DOHH2 (cell line): ENCODE data around the gene KIAA1328.

Source experiments
- H3F3A ChIP-seq: fragments of 200-600 bp; sonication (generic), shearing (Covaris generic); 2 replicates; pipeline ENCODE4 v1.6.0; 2016; ENCODE audit warnings: antibody characterized with exemption, mild to moderate bottlenecking; ENCODE audit not compliant: control insufficient read depth, insufficient read depth
- H3K27ac ChIP-seq: fragments of 200-600 bp; sonication (generic); 2 replicates; pipeline ENCODE4 v1.5.1; 2014; ENCODE audit warnings: low read depth, mild to moderate bottlenecking, low read length, moderate library complexity
- H3K27me3 ChIP-seq: fragments of 200-600 bp; sonication (generic); 2 replicates; pipeline ENCODE4 v1.6.1; 2014; ENCODE audit warnings: mild to moderate bottlenecking, low read length, mixed read lengths; ENCODE audit not compliant: control insufficient read depth
- H3K36me3 ChIP-seq: fragments of 200-600 bp; sonication (generic); 2 replicates; pipeline ENCODE4 v1.6.1; 2014; ENCODE audit warnings: mild to moderate bottlenecking, low read length, moderate library complexity, mixed read lengths; ENCODE audit not compliant: control insufficient read depth
- H3K4me1 ChIP-seq: fragments of 200-600 bp; sonication (generic); 2 replicates; pipeline ENCODE4 v1.6.1; 2014; ENCODE audit warnings: mild to moderate bottlenecking, low read length, mixed read lengths; ENCODE audit not compliant: control insufficient read depth
- H3K4me2 ChIP-seq: fragments of 200-600 bp; sonication (generic); 2 replicates; pipeline ENCODE4 v1.6.0; 2014; ENCODE audit warnings: mild to moderate bottlenecking, low read length, moderate library complexity
- H3K4me3 ChIP-seq: fragments of 200-600 bp; sonication (generic); 2 replicates; pipeline ENCODE4 v1.5.1; 2014; ENCODE audit warnings: mild to moderate bottlenecking, low read length, mixed read lengths
- H3K79me2 ChIP-seq: fragments of 200-600 bp; sonication (generic); 2 replicates; pipeline ENCODE4 v1.6.1; 2014; ENCODE audit warnings: mild to moderate bottlenecking, low read length, mixed read lengths; ENCODE audit not compliant: control insufficient read depth
- H3K9me2 ChIP-seq: fragments of 200-600 bp; sonication (generic); replicated peaks from 2 replicates; pipeline ENCODE4 v1.6.1; 2014; ENCODE audit warnings: mild to moderate bottlenecking, low read length, mixed read lengths; ENCODE audit not compliant: control insufficient read depth
- H3K9me3 ChIP-seq: fragments of 200-600 bp; sonication (generic); 2 replicates; pipeline ENCODE4 v1.6.1; 2014; ENCODE audit warnings: antibody characterized with exemption, low read length, mixed read lengths; ENCODE audit not compliant: control insufficient read depth, insufficient read depth
- H4K20me1 ChIP-seq: fragments of 200-600 bp; sonication (generic); 2 replicates; pipeline ENCODE4 v1.6.0; 2014; ENCODE audit warnings: low read depth, mild to moderate bottlenecking, antibody characterized with exemption, low read length, moderate library complexity; ENCODE audit not compliant: control insufficient read depth, insufficient read depth
- CTCF ChIP-seq: fragments of 200-600 bp; sonication (generic); IDR thresholded peaks from one replicate; pipeline ENCODE4 v1.5.1; 2014; ENCODE audit warnings: antibody characterized with exemption, mild to moderate bottlenecking, low read depth, low read length; ENCODE audit not compliant: poor library complexity, severe bottlenecking
- EZH2phosphoT487 ChIP-seq: fragments of 200-600 bp; sonication (generic); IDR thresholded peaks from 2 replicates; pipeline ENCODE4 v1.6.1; 2017; ENCODE audit warnings: borderline replicate concordance, mild to moderate bottlenecking, antibody characterized with exemption, low read length, moderate library complexity, mixed read lengths

The KIAA1328 gene

DNA sequence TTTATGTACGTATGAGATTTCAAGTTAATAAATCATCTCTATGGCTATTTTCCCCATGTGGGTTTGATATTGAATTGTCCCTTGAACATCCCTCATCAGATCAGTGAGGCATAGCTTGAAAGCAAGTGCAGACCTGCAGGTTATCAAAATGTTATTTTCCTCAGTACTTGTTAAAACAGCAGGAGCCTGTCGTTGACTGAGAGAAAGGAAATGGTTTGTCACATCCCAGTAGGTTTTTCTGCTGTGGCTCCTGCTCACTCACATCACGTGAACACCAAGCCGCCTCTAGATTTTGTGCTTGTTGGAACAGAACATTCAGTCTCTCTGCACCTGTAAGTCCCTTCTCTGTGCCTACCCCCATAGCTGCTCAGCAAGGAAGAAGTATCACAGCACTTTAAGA, 396.4 kb downstream of the KIAA1328 start:
- H3K27me3 ChIP-seq = no peaks in the 10 kb centered on the region
- no peaks in the 10 kb centered on the region for H3K9me2 ChIP-seq
- no peaks in the 10 kb centered on the region for H3K36me3 ChIP-seq
- H3F3A ChIP-seq = no peaks in the 10 kb centered on the region
- no peak overlapping the region for H3K27ac ChIP-seq
- H3K9me3 ChIP-seq = no peaks in the 10 kb centered on the region
- H3K4me1 ChIP-seq = peaks cover 9% of the 10 kb centered on the region; the same call in 1 of the 2 replicates
- H4K20me1 ChIP-seq = no peaks in the 10 kb centered on the region
- TF ChIP-seq EZH2phosphoT487 (no peak), CTCF (no peak)
- H3K4me2 ChIP-seq = no peak overlapping the region
- H3K79me2 ChIP-seq = no peaks in the 10 kb centered on the region
- no peak overlapping the region for H3K4me3 ChIP-seq

DNA sequence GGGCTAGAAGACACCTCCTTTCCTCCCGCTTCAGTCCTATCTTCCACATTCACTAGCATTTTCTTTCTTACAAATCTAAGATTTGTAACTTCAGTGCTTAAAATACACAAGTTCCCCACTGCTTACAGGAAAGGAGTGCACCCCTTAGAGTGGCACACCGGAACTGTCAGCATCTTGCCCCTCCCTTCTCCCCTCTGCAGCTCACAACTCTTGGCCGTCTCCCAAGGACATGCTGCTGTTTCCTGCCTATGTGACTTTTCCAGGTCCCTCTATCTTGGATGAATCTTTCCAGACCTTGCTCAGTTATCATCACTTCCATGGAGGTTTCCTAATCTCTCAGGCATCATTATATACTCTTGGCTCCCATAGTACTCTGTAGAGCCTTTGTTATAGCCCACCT, 401.8 kb downstream of the KIAA1328 start:
- Histone ChIP-seq H3K27me3 (no peaks in the 10 kb centered on the region), H3K9me3 (no peaks in the 10 kb centered on the region), H3F3A (no peaks in the 10 kb centered on the region), H3K4me2 (no peak overlapping the region), H3K27ac (no peak overlapping the region), H3K79me2 (no peaks in the 10 kb centered on the region), H3K4me1 (no peaks in the 10 kb centered on the region), H4K20me1 (no peaks in the 10 kb centered on the region), H3K4me3 (no peak overlapping the region), H3K36me3 (no peaks in the 10 kb centered on the region), H3K9me2 (no peaks in the 10 kb centered on the region)
- no peak for TF ChIP-seq CTCF
- TF ChIP-seq EZH2phosphoT487 = no peak

DNA sequence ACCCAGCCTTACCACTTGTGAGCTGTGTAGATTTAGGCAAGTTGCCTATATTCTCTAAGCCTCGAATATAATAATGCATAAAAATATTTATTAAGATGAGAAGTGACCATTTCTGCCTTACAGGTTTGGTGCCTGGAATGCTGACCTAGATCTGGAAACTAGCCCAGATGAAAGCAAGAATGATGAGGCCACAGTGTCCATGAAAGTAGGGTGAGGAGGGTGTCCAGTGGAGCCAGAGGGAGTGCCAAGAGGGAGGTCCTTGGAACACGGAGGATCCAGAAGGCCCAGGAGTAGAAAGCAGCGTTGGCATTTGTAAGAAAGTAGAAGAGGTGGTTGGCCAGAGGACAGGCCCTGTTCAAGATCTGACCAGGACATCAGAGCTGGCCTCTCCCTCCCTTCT, 402.3 kb downstream of the KIAA1328 start:
- Histone ChIP-seq H3K9me2 (no peaks in the 10 kb centered on the region), H3K79me2 (no peaks in the 10 kb centered on the region), H3K27me3 (no peaks in the 10 kb centered on the region), H3K9me3 (no peaks in the 10 kb centered on the region), H3K4me1 (no peaks in the 10 kb centered on the region), H3K27ac (no peak overlapping the region), H3K4me2 (no peak overlapping the region), H3K36me3 (no peaks in the 10 kb centered on the region), H3K4me3 (no peak overlapping the region), H4K20me1 (no peaks in the 10 kb centered on the region), H3F3A (no peaks in the 10 kb centered on the region)
- TF ChIP-seq CTCF (no peak), EZH2phosphoT487 (no peak)

DNA sequence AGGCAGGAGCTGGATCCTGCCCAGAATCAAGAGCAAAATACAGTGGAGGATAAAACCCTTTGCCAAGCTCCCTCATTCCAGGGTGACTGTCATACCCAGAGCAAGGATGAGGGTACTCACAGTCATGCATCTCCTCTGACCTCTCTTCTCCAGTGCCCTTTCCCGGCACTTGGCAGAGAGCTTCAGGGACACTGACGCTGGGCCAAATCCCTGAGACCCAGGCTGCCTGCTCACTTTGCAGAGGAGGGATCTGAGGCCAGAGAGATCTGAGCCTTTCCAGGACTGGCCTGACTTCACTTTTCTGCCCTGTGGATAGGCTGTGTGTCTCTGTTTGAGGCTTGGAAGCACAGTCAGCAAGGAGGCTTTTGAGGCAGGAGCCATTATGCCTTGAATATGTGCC, 406.7 kb downstream of the KIAA1328 start:
- Histone ChIP-seq H3K9me2 (no peaks in the 10 kb centered on the region), H4K20me1 (no peaks in the 10 kb centered on the region), H3K27ac (no peak overlapping the region), H3K79me2 (no peaks in the 10 kb centered on the region), H3K4me1 (no peaks in the 10 kb centered on the region), H3K9me3 (no peaks in the 10 kb centered on the region), H3K36me3 (no peaks in the 10 kb centered on the region), H3K4me2 (no peak overlapping the region), H3K27me3 (no peaks in the 10 kb centered on the region), H3K4me3 (no peak overlapping the region), H3F3A (no peaks in the 10 kb centered on the region)
- TF ChIP-seq EZH2phosphoT487 = no peak
- no peak for TF ChIP-seq CTCF
